Measurements from ENCODE around the gene KCNMA1. TPM values are rescaled to one million over a fixed set of nuclear protein-coding genes. Genes with fewer than 3 reads are reported as not detected.

Gene KCNMA1
- polyA plus RNA-seq, 1 donor from 2014 or later = 60.8 TPM

DNA sequence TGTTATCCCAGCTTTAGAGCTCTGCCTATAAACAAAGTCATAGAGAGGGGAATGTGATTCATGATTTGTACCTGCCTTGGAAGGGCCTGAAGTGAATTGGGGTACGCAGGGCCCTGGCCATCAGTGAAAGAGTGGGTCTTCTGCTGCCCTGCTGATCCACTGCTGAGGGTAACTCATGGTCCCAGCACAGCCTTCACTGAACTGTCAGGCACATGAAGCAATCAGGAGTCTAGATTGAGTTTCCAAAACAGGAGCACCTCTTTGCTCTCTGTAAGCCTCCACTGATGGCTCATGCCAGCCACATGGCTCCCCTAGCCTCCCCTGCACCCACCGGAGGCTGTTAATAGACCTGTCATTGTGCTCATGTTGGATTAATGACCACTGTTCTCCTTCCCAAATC, 217.6 kb downstream of the KCNMA1 start:
- no peak overlapping the region for H2AFZ ChIP-seq (ENCODE audit: low read depth, low read length)
- no peaks in the 10 kb centered on the region for H4K20me1 ChIP-seq (ENCODE audit: insufficient read depth)
- TF ChIP-seq, protein P1, sequence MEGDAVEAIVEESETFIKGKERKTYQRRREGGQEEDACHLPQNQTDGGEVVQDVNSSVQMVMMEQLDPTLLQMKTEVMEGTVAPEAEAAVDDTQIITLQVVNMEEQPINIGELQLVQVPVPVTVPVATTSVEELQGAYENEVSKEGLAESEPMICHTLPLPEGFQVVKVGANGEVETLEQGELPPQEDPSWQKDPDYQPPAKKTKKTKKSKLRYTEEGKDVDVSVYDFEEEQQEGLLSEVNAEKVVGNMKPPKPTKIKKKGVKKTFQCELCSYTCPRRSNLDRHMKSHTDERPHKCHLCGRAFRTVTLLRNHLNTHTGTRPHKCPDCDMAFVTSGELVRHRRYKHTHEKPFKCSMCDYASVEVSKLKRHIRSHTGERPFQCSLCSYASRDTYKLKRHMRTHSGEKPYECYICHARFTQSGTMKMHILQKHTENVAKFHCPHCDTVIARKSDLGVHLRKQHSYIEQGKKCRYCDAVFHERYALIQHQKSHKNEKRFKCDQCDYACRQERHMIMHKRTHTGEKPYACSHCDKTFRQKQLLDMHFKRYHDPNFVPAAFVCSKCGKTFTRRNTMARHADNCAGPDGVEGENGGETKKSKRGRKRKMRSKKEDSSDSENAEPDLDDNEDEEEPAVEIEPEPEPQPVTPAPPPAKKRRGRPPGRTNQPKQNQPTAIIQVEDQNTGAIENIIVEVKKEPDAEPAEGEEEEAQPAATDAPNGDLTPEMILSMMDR (IDR thresholded peaks at IDR 0.05; ENCODE audit: poor library complexity, severe bottlenecking) = no peak
- TF ChIP-seq MXI1 (conservative IDR thresholded peaks at IDR 0.05; ENCODE audit: poor library complexity, severe bottlenecking) (no peak), TAF1 (IDR thresholded peaks at IDR 0.05; ENCODE audit: low read depth) (no peak), SMC3 (conservative IDR thresholded peaks at IDR 0.05; ENCODE audit: poor library complexity) (no peak), POLR2AphosphoS5 (IDR thresholded peaks at IDR 0.05) (no peak), EZH2 (IDR thresholded peaks at IDR 0.05; ENCODE audit: borderline replicate concordance, insufficient read depth, low read length, poor library complexity, severe bottlenecking) (no peak), EP300 (conservative IDR thresholded peaks at IDR 0.05; ENCODE audit: poor library complexity, severe bottlenecking) (no peak), RAD21 (conservative IDR thresholded peaks at IDR 0.05) (no peak)
- TF ChIP-seq, protein P2, sequence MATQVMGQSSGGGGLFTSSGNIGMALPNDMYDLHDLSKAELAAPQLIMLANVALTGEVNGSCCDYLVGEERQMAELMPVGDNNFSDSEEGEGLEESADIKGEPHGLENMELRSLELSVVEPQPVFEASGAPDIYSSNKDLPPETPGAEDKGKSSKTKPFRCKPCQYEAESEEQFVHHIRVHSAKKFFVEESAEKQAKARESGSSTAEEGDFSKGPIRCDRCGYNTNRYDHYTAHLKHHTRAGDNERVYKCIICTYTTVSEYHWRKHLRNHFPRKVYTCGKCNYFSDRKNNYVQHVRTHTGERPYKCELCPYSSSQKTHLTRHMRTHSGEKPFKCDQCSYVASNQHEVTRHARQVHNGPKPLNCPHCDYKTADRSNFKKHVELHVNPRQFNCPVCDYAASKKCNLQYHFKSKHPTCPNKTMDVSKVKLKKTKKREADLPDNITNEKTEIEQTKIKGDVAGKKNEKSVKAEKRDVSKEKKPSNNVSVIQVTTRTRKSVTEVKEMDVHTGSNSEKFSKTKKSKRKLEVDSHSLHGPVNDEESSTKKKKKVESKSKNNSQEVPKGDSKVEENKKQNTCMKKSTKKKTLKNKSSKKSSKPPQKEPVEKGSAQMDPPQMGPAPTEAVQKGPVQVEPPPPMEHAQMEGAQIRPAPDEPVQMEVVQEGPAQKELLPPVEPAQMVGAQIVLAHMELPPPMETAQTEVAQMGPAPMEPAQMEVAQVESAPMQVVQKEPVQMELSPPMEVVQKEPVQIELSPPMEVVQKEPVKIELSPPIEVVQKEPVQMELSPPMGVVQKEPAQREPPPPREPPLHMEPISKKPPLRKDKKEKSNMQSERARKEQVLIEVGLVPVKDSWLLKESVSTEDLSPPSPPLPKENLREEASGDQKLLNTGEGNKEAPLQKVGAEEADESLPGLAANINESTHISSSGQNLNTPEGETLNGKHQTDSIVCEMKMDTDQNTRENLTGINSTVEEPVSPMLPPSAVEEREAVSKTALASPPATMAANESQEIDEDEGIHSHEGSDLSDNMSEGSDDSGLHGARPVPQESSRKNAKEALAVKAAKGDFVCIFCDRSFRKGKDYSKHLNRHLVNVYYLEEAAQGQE (IDR thresholded peaks at IDR 0.05; ENCODE audit: borderline replicate concordance) = no peak
- H3K27me3 ChIP-seq (ENCODE audit: insufficient read depth, low read depth, low read length) = no peaks in the 10 kb centered on the region
- H3F3A ChIP-seq (ENCODE audit: insufficient read depth, low read length, poor library complexity, severe bottlenecking) = no peaks in the 10 kb centered on the region
- no peak overlapping the region for H3K9ac ChIP-seq (ENCODE audit: low read length)
- no peak overlapping the region for H3K4me2 ChIP-seq (ENCODE audit: low read length)
- no peaks in the 10 kb centered on the region for H3K36me3 ChIP-seq (ENCODE audit: insufficient read depth, low read length)
- H3K9me3 ChIP-seq (ENCODE audit: low read length) = no peaks in the 10 kb centered on the region
- H3K4me3 ChIP-seq (ENCODE audit: low read length) = no peak overlapping the region
- H3K9me2 ChIP-seq (ENCODE audit: insufficient read depth, low read length) = no peaks in the 10 kb centered on the region
- H3K27ac ChIP-seq (ENCODE audit: low read length) = no peak overlapping the region
- no peaks in the 10 kb centered on the region for H3K79me2 ChIP-seq (replicated peaks; ENCODE audit: insufficient read depth, low read length)

- Histone ChIP-seq H3K9me2 (ENCODE audit: insufficient read depth, low read length) (no peaks in the 10 kb centered on the region), H3K4me3 (ENCODE audit: low read length) (no peak overlapping the region), H3K9me3 (ENCODE audit: low read length) (no peaks in the 10 kb centered on the region), H3K4me2 (ENCODE audit: low read length) (no peak overlapping the region), H4K20me1 (ENCODE audit: insufficient read depth) (no peaks in the 10 kb centered on the region), H3K79me2 (replicated peaks; ENCODE audit: insufficient read depth, low read length) (no peaks in the 10 kb centered on the region), H2AFZ (ENCODE audit: low read depth, low read length) (no peak overlapping the region), H3K27me3 (ENCODE audit: insufficient read depth, low read depth, low read length) (no peaks in the 10 kb centered on the region), H3K36me3 (ENCODE audit: insufficient read depth, low read length) (no peaks in the 10 kb centered on the region), H3K27ac (ENCODE audit: low read length) (no peak overlapping the region), H3F3A (ENCODE audit: insufficient read depth, low read length, poor library complexity, severe bottlenecking) (no peaks in the 10 kb centered on the region), H3K9ac (ENCODE audit: low read length) (no peak overlapping the region)
- TF ChIP-seq MXI1 (conservative IDR thresholded peaks at IDR 0.05; ENCODE audit: poor library complexity, severe bottlenecking) (no peak), SMC3 (conservative IDR thresholded peaks at IDR 0.05; ENCODE audit: poor library complexity) (no peak), POLR2AphosphoS5 (IDR thresholded peaks at IDR 0.05) (no peak), TAF1 (IDR thresholded peaks at IDR 0.05; ENCODE audit: low read depth) (no peak), EZH2 (IDR thresholded peaks at IDR 0.05; ENCODE audit: borderline replicate concordance, insufficient read depth, low read length, poor library complexity, severe bottlenecking) (no peak), RAD21 (conservative IDR thresholded peaks at IDR 0.05) (no peak), EP300 (conservative IDR thresholded peaks at IDR 0.05; ENCODE audit: poor library complexity, severe bottlenecking) (no peak)
- TF ChIP-seq, protein P1 (IDR thresholded peaks at IDR 0.05; ENCODE audit: poor library complexity, severe bottlenecking) = no peak
- TF ChIP-seq, protein P2 (IDR thresholded peaks at IDR 0.05; ENCODE audit: borderline replicate concordance) = no peak
Observed at GRCh38 chr10:77419056-77419455, 218.6 kb downstream of the KCNMA1 start.

All from neural cell (in vitro differentiated cells).